Endothelial cell of umbilical vein (primary cell): Measurements from ENCODE around the gene BTBD17. TPM values are rescaled to one million over a fixed set of nuclear protein-coding genes. Genes with fewer than 3 reads are reported as not detected.

Experiments used
- BruUV-seq: library from RNA; stranded (reverse); fragments of 400-500 nt; replicated peaks from 2 replicates; lab custom pipeline; 2021; lab: Mats Ljungman, UMichigan
- CTCF ChIA-PET: fragments of 300-600, 350-600 bp; sonication (Branson Sonifier 250); formaldehyde crosslinking; loops from one replicate; lab custom pipeline; 2021; ENCODE audit warnings: antibody characterized with exemption, inconsistent platforms; lab: Charles Lee
- POLR2A ChIA-PET: fragments of 300-600, 350-600 bp; sonication (Branson Sonifier 250); formaldehyde crosslinking; loops from one replicate; lab custom pipeline; 2021; ENCODE audit warnings: antibody characterized with exemption, inconsistent platforms; lab: Charles Lee
- DNase-seq: peaks from one replicate; pipeline ENCODE4 v3.0.0-alpha.2; 2011; ENCODE audit warnings: low read depth, low spot score
- FAIRE-seq: peaks from 2 replicates; lab custom pipeline; 2011; peaks lifted over from hg19 to GRCh38; lab: Jason Lieb, UNC
- H2AFZ ChIP-seq: 2 replicates; pipeline ENCODE4 v1.6.0; 2012; ENCODE audit warnings: low read depth, low read length, control low read depth, inconsistent platforms
- H3K27ac ChIP-seq: 2 replicates; pipeline ENCODE4 v1.5.1; 2011; ENCODE audit warnings: low read depth, mild to moderate bottlenecking, control low read depth, low read length, moderate library complexity; ENCODE audit not compliant: insufficient read depth
- H3K27me3 ChIP-seq, 2 experiments: 2 replicates each; pipeline versions ENCODE4 v1.6.0 to v1.6.1; 2011; ENCODE audit warnings: low read length in 2 of 2, mixed read lengths in 1 of 2; ENCODE audit not compliant: control insufficient read depth in 2 of 2, insufficient read depth in 2 of 2
- H3K36me3 ChIP-seq, 2 experiments: 2 replicates in 1 of 2; 3 replicates in 1 of 2; pipeline ENCODE4 v1.5.1; 2011; ENCODE audit warnings: low read length in 2 of 2, mild to moderate bottlenecking in 1 of 2, moderate library complexity in 1 of 2; ENCODE audit not compliant: control insufficient read depth in 2 of 2, insufficient read depth in 2 of 2; ENCODE audit errors: extremely low read depth in 1 of 2
- H3K4me1 ChIP-seq: 3 replicates; pipeline ENCODE4 v1.5.1; 2011; ENCODE audit warnings: mild to moderate bottlenecking, low read length; ENCODE audit not compliant: control insufficient read depth, insufficient read depth; ENCODE audit errors: extremely low read depth
- H3K4me2 ChIP-seq: 2 replicates; pipeline ENCODE4 v1.6.1; 2011; ENCODE audit warnings: low read length, control low read depth, mixed read lengths; ENCODE audit not compliant: insufficient read depth
- H3K4me3 ChIP-seq, 3 experiments: fragments of 200-600 bp in 1 of 3; sonication (generic), shearing (Covaris generic) in 1 of 3; replicated peaks in 1 of 3; 2 replicates each; pipeline ENCODE4 v1.5.1; 2011 to 2016; ENCODE audit warnings: control low read depth in 3 of 3, low read length in 3 of 3, mild to moderate bottlenecking in 2 of 3, inconsistent platforms in 1 of 3, low read depth in 1 of 3, moderate library complexity in 1 of 3; ENCODE audit not compliant: insufficient read depth in 1 of 3
- H3K79me2 ChIP-seq: 2 replicates; pipeline ENCODE4 v1.6.0; 2012; ENCODE audit warnings: low read length, inconsistent platforms; ENCODE audit not compliant: control insufficient read depth, insufficient read depth
- H3K9ac ChIP-seq: replicated peaks from 2 replicates; pipeline ENCODE3; 2011; ENCODE audit warnings: low read length, control low read depth; ENCODE audit not compliant: insufficient read depth; ENCODE audit errors: extremely low read depth
- H3K9me1 ChIP-seq: replicated peaks from 3 replicates; pipeline ENCODE4 v1.6.0; 2011; ENCODE audit warnings: mild to moderate bottlenecking, low read length; ENCODE audit not compliant: control insufficient read depth, insufficient read depth; ENCODE audit errors: extremely low read depth
- H3K9me3 ChIP-seq: replicated peaks from 2 replicates; pipeline ENCODE4 v1.5.1; 2012; ENCODE audit warnings: low read length, inconsistent platforms; ENCODE audit not compliant: control insufficient read depth, insufficient read depth
- H4K20me1 ChIP-seq: replicated peaks from 2 replicates; pipeline ENCODE3; 2011; ENCODE audit warnings: mild to moderate bottlenecking, low read length; ENCODE audit not compliant: control insufficient read depth, insufficient read depth; ENCODE audit errors: extremely low read depth
- FOS ChIP-seq: IDR thresholded peaks from 2 replicates; pipeline ENCODE4 v1.6.1; 2011; ENCODE audit warnings: mild to moderate bottlenecking, low read length, moderate library complexity, borderline replicate concordance; ENCODE audit not compliant: insufficient read depth
- GATA2 ChIP-seq: IDR thresholded peaks from 2 replicates; pipeline ENCODE4 v1.7.0; 2011; ENCODE audit warnings: low read depth, mild to moderate bottlenecking, moderate library complexity, mixed read lengths, low read length; ENCODE audit not compliant: insufficient read length, insufficient read depth
- JUN ChIP-seq: IDR thresholded peaks from 2 replicates; pipeline ENCODE4 v1.6.1; 2011; ENCODE audit warnings: borderline replicate concordance, low read depth; ENCODE audit not compliant: insufficient read length, insufficient read depth
- MAX ChIP-seq: IDR thresholded peaks from 2 replicates; pipeline ENCODE4 v1.6.1; 2011; ENCODE audit not compliant: insufficient read depth, insufficient read length
- MYC ChIP-seq: IDR thresholded peaks from one replicate; pipeline ENCODE4 v1.6.1; 2011; ENCODE audit warnings: mild to moderate bottlenecking, low read depth, low read length
- POLR2A ChIP-seq: IDR thresholded peaks from 2 replicates; pipeline ENCODE4 v1.6.1; 2012; ENCODE audit warnings: low read depth, mild to moderate bottlenecking, control low read depth, low read length
- POLR2AphosphoS5 ChIP-seq: IDR thresholded peaks from 2 replicates; pipeline ENCODE4 v1.6.1; 2012; ENCODE audit warnings: low read depth, mild to moderate bottlenecking, control low read depth, low read length, moderate library complexity; ENCODE audit not compliant: insufficient read depth
- dilution Hi-C: fragments of 300-500 bp; cut with MboI; formaldehyde crosslinking; loops from one replicate; pipeline ENCODE4 v1.15.0; 2019; ENCODE audit warnings: low sequenced_read_pairs; ENCODE audit not compliant: extremely low pct_ligation_motif_present
- intact Hi-C: fragments of 100-400 bp; cut with micrococcal nuclease; formaldehyde crosslinking; loops from one replicate; pipeline ENCODE4 v1.10.0; 2022
- polyA plus RNA-seq, 4 experiments: library from polyadenylated mRNA; depleted of rRNA in 3 of 4; stranded (reverse) in 3 of 4; unstranded in 1 of 4; fragments of >200 nt; gene quantifications; 2 replicates each; pipeline versions ENCODE4 v1.2.1 to v1.2.3, GENCODE V29; 2011 to 2012; ENCODE audit warnings: missing spikeins in 1 of 4
- total RNA-seq: library from RNA; stranded (reverse); gene quantifications from 2 replicates; pipeline ENCODE4 v1.2.3, GENCODE V29; 2021
- TF ChIP-seq, protein P1 (sequence below), 2 donors: IDR thresholded peaks; 1 replicate in 1 of 2; 2 replicates in 1 of 2; pipeline ENCODE4 v1.5.1; 2011; ENCODE audit warnings: low read length in 2 of 2, mild to moderate bottlenecking in 2 of 2, moderate library complexity in 2 of 2, control low read depth in 1 of 2, inconsistent platforms in 1 of 2, low read depth in 1 of 2; ENCODE audit not compliant: insufficient read depth in 1 of 2; ENCODE audit errors: extremely low read depth in 1 of 2

Gene BTBD17
- total and polyA plus RNA-seq, 2 donors (not counting 3 experiments of a cell fraction or from before 2014, with no cell fraction given) = not detected

DNA sequence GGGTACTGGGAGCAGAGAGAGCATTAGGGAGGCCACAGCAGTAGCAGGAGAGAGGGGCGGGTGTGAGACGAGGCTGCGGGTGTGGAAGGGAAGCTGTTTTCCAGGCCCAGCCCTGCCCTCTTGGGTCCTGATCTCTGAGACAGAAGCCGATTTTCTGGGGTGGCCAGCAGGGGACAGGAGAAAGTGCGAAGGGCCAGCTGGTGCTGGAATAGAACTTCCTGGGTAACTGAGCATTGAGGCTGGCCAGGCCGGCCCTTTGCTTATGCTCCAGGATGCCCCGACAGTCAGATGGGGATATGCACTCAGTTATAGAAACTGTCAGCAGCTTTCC, 804 bp downstream of the BTBD17 start:
- ChIA-PET POLR2A (no interaction called here), CTCF (interaction anchor here (0.6 to 3.6 kb wide), 13 partner anchors 8 to 152 kb away, joined by 3 to 29 read pairs (median 4); no protein-coding TSS in a partner anchor)
- H3K27me3 ChIP-seq = peaks cover 10 to 18% of the 10 kb centered on the region in 2 experiments
- no peak overlapping the region for H2AFZ ChIP-seq
- intact Hi-C loops (loop anchor here (1.0 kb wide), 1 partner anchor 60 kb away; no protein-coding TSS in a partner anchor), dilution Hi-C loops (no loop called here)
- no peaks in the 10 kb centered on the region for H3K9me1 ChIP-seq
- no peak overlapping the region for H3K9ac ChIP-seq
- no peaks in the 10 kb centered on the region for H3K4me1 ChIP-seq
- no peaks in the 10 kb centered on the region for H3K79me2 ChIP-seq
- TF ChIP-seq FOS (no peak), POLR2AphosphoS5 (no peak), MYC (no peak), POLR2A (no peak), MAX (no peak), JUN (no peak), GATA2 (no peak)
- TF ChIP-seq, protein P1, sequence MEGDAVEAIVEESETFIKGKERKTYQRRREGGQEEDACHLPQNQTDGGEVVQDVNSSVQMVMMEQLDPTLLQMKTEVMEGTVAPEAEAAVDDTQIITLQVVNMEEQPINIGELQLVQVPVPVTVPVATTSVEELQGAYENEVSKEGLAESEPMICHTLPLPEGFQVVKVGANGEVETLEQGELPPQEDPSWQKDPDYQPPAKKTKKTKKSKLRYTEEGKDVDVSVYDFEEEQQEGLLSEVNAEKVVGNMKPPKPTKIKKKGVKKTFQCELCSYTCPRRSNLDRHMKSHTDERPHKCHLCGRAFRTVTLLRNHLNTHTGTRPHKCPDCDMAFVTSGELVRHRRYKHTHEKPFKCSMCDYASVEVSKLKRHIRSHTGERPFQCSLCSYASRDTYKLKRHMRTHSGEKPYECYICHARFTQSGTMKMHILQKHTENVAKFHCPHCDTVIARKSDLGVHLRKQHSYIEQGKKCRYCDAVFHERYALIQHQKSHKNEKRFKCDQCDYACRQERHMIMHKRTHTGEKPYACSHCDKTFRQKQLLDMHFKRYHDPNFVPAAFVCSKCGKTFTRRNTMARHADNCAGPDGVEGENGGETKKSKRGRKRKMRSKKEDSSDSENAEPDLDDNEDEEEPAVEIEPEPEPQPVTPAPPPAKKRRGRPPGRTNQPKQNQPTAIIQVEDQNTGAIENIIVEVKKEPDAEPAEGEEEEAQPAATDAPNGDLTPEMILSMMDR (IDR thresholded peaks at IDR 0.05; ENCODE audit: extremely low read depth in 1 of 2, insufficient read depth in 1 of 2, low read depth in 1 of 2, low read length in 2 of 2) = no peak
- H3K27ac ChIP-seq = no peak overlapping the region
- H3K4me3 ChIP-seq = no peak overlapping the region
- no TSS peak for BruUV-seq
- no peaks in the 10 kb centered on the region for H4K20me1 ChIP-seq
- no peaks in the 10 kb centered on the region for H3K9me3 ChIP-seq
- FAIRE-seq (no peak), DNase-seq (no peak)
- H3K36me3 ChIP-seq = no peaks in the 10 kb centered on the region
- no peak overlapping the region for H3K4me2 ChIP-seq
